ENCODE measurements around the gene WRAP53. TPM values are rescaled to one million over a fixed set of nuclear protein-coding genes. Genes with fewer than 3 reads are reported as not detected.
A peak's percentile ranks its signal among the peaks of the same experiment; 100 is the strongest.

The WRAP53 gene
- total RNA-seq, 4 donors from 2014 or later = 3.7 to 33.0 (median 6.0) TPM

- no peaks in the 10 kb centered on the region for H3K27me3 ChIP-seq
- peak within 1 kb of the TSS; percentile 95 to 99 (median 98) for H3K27ac ChIP-seq
- intact Hi-C loops (cut with DNase I; ENCODE audit: low total_unique reads) = loop anchor here (5.0 kb wide), 1 partner anchor 55 kb away; the partner anchor contains the start of gene SHBG
- in situ Hi-C loops (cut with MboI; ENCODE audit: low pct_ligation_motif_present in 1 of 4, low pct_unique_long_range_greater_than_20kb in 1 of 4, low sequenced_read_pairs in 3 of 4) = loop anchor here in 2 of 4 donors (5.0 to 10.0 kb wide), 2 partner anchors 52 to 55 kb away; partner anchors contain the start of gene SHBG (in 2 of the 2)
- peaks cover 15 to 38% (median 25%) of the 10 kb centered on the region in 4 donors for H3K4me1 ChIP-seq
- H3K36me3 ChIP-seq = no peaks in the 10 kb centered on the region
- WGBS, 2 donors (ENCODE audit: low coverage in 1 of 2) = 0% methylated on average over 6 to 30 of the region's 30 CpGs
- TF ChIP-seq CTCF (IDR thresholded peaks at IDR 0.05) (no peak), POLR2AphosphoS5 (IDR thresholded peaks at IDR 0.05) (peak; percentile 93 to 95 (median 93)), POLR2A (IDR thresholded peaks at IDR 0.05) (peak; percentile 87)
- DNase-seq = peak; percentile 92
- H3K9me3 ChIP-seq = no peaks in the 10 kb centered on the region
- H3K4me3 ChIP-seq = peak within 1 kb of the TSS; percentile 62 to 93 (median 82)
Measured at GRCh38 chr17:7687072-7687907, 987 bp upstream of the WRAP53 start, which contains the start of gene TP53. Gene TP53, minus strand, starts transcription at chr17:7687490. Its CDS starts 10,896 bp downstream, at chr17:7676594.

GRCh38 chr17:7688808-7689316 lies 585 bp downstream of the WRAP53 start:
- in situ Hi-C loops (cut with MboI; ENCODE audit: low pct_ligation_motif_present in 1 of 4, low pct_unique_long_range_greater_than_20kb in 1 of 4, low sequenced_read_pairs in 3 of 4) = loop anchor here in 2 of 4 donors (5.0 to 10.0 kb wide), 2 partner anchors 54 to 57 kb away; partner anchors contain the start of gene SHBG (in 2 of the 2)
- TF ChIP-seq POLR2A (IDR thresholded peaks at IDR 0.05) = no peak
- no peak for TF ChIP-seq EP300 (IDR thresholded peaks at IDR 0.05; ENCODE audit: low read depth)
- peak overlapping the region; percentile 95 to 99 (median 98) for H3K27ac ChIP-seq
- no peaks in the 10 kb centered on the region for H3K9me3 ChIP-seq
- peaks cover 15 to 35% (median 25%) of the 10 kb centered on the region in 4 donors for H3K4me1 ChIP-seq
- peak overlapping the region; percentile 52 to 93 (median 76) for H3K4me3 ChIP-seq
- no peak for DNase-seq
- H3K36me3 ChIP-seq = no peaks in the 10 kb centered on the region
- intact Hi-C loops (cut with DNase I; ENCODE audit: low total_unique reads) = loop anchor here (5.0 kb wide), 1 partner anchor 57 kb away; the partner anchor contains the start of gene SHBG
- no peaks in the 10 kb centered on the region for H3K27me3 ChIP-seq
- 18 to 19% methylated on average over 5 to 13 of the region's 13 CpGs for WGBS, 2 donors (ENCODE audit: low coverage in 1 of 2)

GRCh38 chr17:7695586-7695985 lies 7.3 kb downstream of the WRAP53 start:
- no peaks in the 10 kb centered on the region for H3K27me3 ChIP-seq
- intact Hi-C loops (cut with DNase I; ENCODE audit: low total_unique reads) = no loop called here
- in situ Hi-C loops (cut with MboI; ENCODE audit: low pct_ligation_motif_present in 1 of 4, low pct_unique_long_range_greater_than_20kb in 1 of 4, low sequenced_read_pairs in 3 of 4) = no loop called here
- no peak for DNase-seq
- no peak overlapping the region for H3K27ac ChIP-seq
- WGBS, 2 donors (ENCODE audit: low coverage in 1 of 2) = 97 to 99% methylated on average over 10 of the region's 10 CpGs
- H3K4me3 ChIP-seq = no peak overlapping the region
- TF ChIP-seq POLR2A (IDR thresholded peaks at IDR 0.05) (no peak), CTCF (IDR thresholded peaks at IDR 0.05) (no peak), EP300 (IDR thresholded peaks at IDR 0.05; ENCODE audit: low read depth) (no peak), POLR2AphosphoS5 (IDR thresholded peaks at IDR 0.05) (no peak)
- H3K4me1 ChIP-seq = no peaks in the 10 kb centered on the region
- H3K36me3 ChIP-seq = peaks cover 0 to 2% (median 0%) of the 10 kb centered on the region in 4 donors
- H3K9me3 ChIP-seq = no peaks in the 10 kb centered on the region

- Histone ChIP-seq H3K36me3 (peaks cover 0 to 13% (median 0%) of the 10 kb centered on the region in 4 donors), H3K27ac (no peak overlapping the region), H3K27me3 (no peaks in the 10 kb centered on the region), H3K4me1 (no peaks in the 10 kb centered on the region), H3K4me3 (no peak overlapping the region), H3K9me3 (no peaks in the 10 kb centered on the region)
- intact Hi-C loops (cut with DNase I; ENCODE audit: low total_unique reads) (no loop called here), in situ Hi-C loops (cut with MboI; ENCODE audit: low pct_ligation_motif_present in 1 of 4, low pct_unique_long_range_greater_than_20kb in 1 of 4, low sequenced_read_pairs in 3 of 4) (no loop called here)
- no peak for DNase-seq
- no peak for TF ChIP-seq CTCF (IDR thresholded peaks at IDR 0.05)
- no peak for TF ChIP-seq POLR2AphosphoS5 (IDR thresholded peaks at IDR 0.05)
- no peak for TF ChIP-seq EP300 (IDR thresholded peaks at IDR 0.05; ENCODE audit: low read depth)
- TF ChIP-seq POLR2A (IDR thresholded peaks at IDR 0.05) = no peak
- 93 to 96% methylated on average over 3 to 4 of the region's 4 CpGs for WGBS, 2 donors (ENCODE audit: low coverage in 1 of 2)
Measured at GRCh38 chr17:7697828-7698588, 9.7 kb downstream of the WRAP53 start.

Data from transverse colon (tissue), 4 donors.